Regular cardiac myocyte (primary cell): ENCODE data around the gene GADD45G. TPM values are rescaled to one million over a fixed set of nuclear protein-coding genes. Genes with fewer than 3 reads are reported as not detected.

Experiments
- total RNA-seq: library from RNA; depleted of rRNA; stranded (reverse); fragments of >200 nt; gene quantifications from 2 replicates; pipeline ENCODE4 v1.2.3, GENCODE V29; 2014

Gene GADD45G
- 0.38 and 0.56 TPM in 2 replicates for total RNA-seq

DNA sequence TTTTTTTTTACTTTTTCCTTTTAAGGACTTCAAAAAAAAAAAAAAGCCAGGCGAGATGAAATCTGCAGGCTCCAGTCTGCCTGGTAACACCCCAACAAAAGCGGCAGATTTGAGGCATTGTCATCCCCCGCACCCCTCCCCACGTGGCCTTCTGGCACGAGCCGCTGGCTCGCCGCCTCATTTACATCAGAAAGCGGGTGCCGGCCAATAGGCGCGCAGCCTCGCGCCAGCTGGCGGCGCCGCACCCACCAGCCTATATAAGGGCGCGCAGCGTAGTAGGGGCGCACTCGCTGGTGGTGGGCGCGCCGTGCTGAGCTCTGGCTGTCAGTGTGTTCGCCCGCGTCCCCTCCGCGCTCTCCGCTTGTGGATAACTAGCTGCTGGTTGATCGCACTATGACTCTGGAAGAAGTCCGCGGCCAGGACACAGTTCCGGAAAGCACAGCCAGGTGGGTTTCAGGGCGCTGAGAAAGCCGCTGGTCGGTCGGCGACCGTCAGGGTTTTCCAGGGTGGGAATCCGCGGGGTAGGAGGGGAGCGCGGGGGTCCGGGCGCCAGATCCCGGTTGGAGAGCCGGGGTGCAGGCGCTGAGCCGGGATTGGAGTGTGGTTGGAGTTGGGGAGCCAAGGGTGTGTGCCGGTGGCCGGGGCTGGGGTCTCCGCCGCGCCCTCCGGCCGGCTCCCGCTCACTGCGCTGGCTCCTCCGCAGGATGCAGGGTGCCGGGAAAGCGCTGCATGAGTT is at the start of gene GADD45G:
Gene GADD45G (plus strand): TSS at position 284 of the 736 bp plus-strand sequence. CDS start 110 bp downstream, at position 394.

Other genes with a start within 250 kb of the GADD45G start
- 0.19 and 0.28 TPM in 2 replicates for gene SEMA4D, start 106.9 kb upstream of the GADD45G start, total RNA-seq